GM19351 (cell line): ENCODE results near the gene GALNT17.

Experiments used
- ATAC-seq: cut with Tn5 transposase; IDR thresholded peaks from one replicate; pipeline ENCODE4 v1.9.1; 2021; ENCODE audit warnings: mild to moderate bottlenecking, moderate library complexity; ENCODE audit not compliant: unreplicated experiment

Gene GALNT17

DNA sequence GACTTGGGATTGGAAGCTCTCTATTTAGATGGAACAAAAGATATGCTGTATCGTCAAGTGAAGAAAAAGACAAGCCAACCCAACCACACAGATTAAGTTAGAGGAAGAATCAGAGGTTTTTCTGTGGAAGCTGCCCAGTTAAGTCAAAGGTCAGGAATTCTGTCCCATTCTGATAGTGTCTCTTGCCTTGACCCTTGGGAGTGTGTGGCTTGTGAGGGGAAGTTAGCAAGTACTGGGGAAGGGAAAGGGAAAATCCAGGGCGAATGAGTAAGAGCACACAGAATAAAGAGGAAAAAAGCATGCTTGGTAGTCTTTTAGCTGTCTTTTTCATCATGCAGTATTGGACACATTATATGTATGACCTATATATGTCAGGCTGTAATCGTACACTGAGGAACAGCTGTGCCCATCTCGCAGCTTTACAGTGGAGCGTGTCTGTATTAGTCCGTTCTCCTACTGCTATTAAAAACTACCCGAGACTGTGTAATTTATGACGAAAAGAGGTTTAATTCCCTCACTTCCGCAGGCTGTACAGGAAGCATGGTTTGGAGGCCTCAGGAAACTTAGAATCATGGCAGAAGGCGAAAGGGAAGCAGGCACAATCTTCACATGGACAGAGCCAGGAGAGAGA, 197.2 kb downstream of the GALNT17 start:
- ATAC-seq: no peak

DNA sequence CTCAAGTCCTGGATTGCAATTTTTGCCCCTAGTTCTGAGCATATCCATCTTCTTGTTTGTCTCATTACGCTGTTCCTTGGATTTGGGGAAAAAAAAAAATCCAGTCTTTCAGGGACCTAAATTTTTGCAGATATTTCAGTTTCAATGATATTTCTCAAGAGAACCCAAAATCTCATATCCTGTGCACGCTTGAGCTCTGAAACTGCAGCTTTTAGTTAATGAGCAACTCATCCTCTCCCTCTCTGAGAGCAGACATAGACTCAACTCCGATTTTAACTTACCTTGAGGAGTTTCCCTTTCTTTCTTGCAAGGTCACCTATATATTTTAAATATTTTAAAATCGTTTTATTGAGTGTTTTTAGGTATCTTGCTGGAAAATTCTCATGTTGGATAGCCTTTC, 200.3 kb downstream of the GALNT17 start:
- ATAC-seq: no peak

DNA sequence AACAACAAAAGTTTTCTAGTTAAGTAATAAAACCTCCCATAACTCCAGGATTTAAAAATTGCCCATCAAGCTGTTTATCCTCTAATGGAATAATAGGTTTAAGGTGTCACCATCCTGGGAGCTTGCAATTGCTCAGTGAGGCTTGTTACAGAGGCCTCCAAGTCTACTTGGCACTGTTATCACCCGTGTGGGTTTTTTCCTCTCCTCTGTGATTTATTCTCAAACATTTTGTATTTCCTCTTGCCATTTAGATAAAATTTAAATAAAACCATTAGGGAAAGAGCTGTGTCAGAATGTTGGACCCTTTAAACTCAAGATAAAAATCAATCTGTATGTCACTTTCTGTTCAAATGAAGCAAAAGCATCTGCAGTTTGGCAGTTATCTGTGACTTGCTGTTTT, 202.6 kb downstream of the GALNT17 start:
- ATAC-seq: no peak

DNA sequence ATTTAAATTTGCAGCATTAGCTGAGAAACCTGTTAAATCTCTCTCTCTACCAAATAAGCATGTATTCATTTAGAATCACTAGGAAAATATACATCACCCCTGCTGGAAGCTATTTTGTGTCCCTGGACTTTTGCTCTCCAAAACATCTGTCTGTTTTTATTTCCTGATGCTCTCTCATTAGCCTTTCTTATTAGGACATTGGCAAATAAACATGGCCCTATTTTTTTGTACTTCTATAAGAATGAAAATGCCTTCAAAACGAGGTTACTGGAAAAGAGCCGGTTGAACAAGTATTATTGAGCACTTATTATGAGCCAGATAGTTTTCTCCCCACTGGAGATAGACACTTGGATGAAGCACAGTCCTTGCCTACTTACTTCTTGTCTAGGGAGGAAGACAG, 206.9 kb downstream of the GALNT17 start:
- ATAC-seq: no peak

DNA sequence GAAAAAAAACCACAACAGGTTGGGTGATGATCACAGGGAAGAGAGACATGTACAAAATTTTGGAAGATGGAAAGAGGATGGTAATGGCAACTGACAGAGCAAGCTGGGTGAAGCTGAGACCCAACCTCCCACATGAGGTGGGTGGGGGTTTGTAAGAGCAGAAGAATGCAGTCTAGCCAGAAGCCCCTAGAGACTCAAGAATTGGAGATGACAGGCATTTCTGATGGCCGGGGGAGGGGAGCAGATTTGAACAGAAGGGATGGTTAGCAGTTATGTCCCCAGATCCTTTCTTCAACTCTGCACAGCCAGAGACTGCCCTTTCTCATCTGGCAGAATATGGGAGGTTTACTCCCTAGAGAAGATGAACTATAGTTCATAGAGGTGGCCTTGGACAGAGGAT, 208.0 kb downstream of the GALNT17 start:
- no peak for ATAC-seq

DNA sequence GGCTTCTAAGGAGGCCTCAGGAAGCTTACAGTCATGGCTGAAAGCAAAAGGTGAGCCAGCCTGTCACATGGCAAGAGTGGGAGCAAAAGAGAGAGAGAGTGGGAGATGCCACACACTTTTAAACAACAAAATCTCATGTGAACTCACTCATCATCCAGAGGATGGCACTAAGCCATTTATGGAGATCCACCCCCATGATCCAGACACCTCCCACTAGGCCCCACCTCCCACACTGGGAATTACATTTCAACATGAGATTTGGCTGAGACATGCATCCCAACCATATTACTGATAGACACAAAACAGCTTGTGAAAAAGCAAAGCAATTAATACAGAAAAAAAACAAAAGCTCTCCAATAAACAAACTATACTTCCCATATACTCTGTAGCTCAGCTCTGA, 210.3 kb downstream of the GALNT17 start:
- ATAC-seq: no peak

DNA sequence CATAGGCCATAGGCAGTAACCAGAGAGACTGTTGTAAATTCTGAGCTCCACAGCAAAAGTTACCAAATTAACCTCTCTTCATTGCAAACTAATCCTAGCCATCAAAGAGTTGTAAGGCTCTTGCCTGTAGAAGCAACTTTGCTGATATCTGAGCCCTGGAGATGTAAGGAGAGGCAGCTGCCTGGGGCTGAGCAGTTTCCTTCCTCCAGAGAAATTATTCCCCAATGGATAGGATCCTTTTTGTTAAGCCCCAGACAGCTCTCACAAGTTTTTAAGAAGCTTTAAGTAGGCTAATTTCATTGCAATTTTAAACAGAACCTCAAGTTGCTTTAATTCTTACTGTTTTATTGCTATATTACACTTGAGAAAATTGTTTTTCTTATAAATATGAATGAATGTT, 211.1 kb downstream of the GALNT17 start:
- ATAC-seq: no peak

DNA sequence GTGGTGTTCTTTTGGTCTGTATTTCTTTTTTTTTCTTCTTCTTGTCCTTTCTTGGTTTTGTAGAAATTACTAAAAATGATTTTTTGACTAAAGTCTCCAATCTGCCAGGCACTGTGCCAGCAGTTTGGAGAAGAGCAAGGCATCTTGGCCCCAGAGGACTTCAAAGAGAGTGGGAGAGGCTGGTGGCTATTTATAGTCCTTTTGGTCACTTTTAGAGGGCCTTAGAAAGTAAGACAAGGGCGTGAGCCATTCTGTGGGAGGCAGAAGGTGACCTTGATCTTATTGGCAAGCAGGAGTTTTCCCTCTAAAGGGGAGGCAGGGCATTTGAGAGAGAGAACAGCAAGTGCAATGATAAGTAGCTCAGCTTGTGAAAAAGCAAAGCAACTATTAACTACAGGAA, 211.9 kb downstream of the GALNT17 start:
- ATAC-seq: no peak

DNA sequence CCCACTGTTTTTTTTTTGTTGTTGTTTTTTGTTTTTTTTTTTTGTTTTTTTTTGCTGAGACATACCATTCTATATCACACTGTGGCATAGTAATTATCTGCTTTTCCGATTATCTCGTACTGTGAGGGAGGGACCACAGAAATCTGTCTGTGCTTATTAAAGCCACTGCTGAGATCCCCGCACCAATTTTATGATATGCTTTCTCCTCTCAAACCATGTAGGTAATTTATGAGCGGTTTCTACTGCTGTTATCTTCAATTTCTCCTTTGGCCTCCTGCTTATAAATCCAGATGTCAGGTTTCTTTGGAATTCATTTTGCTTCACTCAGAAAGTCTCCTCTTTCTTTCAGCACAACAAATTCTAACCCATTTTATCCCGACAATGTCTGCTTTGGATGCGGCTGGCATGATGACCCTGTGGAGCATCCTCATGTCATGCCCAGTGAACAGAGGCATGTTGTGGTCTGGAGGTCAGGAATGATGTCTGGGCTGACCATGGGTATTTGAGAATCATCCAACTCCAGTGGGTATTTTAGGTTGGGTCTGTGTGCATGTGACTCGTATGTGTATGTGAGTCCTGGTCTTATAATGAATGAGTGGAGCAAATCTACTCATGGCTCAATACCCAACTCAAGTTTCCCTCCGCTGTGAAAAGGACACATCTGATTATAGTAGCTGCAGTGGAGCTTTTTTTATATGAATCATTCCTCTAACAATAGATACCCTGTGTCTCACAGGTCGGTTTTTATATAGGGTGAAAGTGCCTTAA, 213.4 kb downstream of the GALNT17 start:
- ATAC-seq: no peak

DNA sequence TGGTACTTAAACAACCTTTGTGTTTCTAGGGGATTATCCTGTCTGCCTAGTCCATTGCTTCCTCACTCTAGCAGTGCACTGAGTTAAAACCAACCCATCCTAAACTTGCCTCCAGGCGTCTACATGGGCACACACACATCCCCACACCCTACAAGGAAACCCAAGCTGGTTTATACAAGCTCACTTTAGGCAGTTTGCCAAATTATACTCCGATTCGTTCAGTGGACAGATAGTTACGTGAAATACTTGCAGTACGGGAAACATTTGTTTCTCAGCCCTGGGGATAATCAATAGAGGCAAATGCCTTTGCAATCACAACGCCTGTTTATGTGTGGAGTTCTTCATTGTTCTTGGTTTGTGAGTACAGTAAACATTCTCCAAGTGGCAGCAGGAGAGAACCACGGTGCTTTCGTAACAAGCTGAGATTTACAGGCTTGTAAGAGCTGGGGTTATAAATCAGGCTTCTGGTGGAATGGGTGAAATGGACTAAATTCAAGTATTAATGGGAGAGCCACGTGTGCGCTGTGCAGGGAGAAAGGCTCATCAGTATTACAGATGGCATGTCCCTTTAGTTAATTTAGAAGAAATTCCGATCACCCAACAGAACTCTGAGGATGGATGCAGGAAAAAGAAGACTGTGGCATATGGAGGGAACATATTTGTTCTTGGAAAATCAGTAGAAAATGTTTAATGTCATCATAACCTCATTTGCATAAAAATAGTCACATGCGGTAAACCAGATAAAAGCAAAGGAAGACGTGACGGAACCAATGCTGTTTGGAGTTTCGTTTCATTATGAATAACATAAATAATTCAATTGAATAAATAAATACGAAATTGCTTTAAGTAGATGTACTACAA, 217.1 kb downstream of the GALNT17 start:
- ATAC-seq: no peak

DNA sequence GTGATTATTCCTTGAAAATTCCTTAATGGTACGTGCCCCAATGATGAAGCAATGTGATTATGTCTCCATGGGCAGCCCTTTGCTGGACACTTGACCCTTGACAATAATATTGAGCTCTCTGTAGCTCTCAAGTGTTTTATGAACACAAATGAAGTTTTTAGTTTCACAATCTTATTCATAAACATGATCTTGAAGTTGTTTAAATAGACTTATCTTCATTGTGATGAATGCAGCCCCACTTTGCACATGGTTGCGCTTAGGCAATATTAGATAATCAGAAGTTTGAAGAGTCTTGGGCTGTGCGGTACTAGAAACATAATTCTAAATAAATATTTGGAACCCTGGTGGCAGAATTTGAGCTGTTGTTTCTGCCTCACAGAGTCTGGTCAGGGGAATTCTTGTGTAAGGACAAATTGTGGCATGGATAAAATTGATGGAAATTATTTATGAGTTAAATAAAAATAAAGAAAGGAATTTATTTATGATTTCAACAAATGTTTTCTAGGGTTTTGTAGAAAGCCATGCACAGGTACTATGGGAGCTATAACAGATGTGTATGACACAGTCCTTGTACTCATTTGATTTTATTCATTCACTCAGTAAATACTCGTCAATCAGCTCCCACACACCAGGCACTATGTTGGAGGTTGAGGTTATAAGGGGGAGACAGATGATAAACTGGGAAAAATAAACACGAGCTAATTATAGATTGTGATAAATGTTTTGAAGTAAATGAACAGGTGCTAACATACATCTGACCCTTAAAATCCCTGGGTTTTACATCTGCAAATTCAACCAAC, 217.9 kb downstream of the GALNT17 start:
- no peak for ATAC-seq

DNA sequence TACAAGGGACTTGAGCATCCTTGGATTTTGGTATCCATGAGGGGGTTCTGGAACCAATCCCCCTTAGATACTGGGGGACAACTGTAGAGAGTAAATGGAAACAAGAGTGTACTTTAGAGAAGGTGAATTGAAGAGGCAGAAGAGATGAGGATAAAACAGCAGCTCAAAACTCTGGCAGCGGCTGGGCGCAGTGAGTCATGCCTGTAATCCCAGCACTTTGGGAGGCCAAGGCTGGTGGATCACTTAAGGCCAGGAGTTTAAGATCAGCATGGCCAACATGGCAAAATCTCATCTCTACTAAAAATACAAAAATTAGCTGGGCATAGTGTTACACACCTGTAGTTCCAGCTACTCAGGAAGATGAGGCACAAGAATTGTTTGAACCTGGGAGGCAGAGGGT, 218.7 kb downstream of the GALNT17 start:
- no peak for ATAC-seq

DNA sequence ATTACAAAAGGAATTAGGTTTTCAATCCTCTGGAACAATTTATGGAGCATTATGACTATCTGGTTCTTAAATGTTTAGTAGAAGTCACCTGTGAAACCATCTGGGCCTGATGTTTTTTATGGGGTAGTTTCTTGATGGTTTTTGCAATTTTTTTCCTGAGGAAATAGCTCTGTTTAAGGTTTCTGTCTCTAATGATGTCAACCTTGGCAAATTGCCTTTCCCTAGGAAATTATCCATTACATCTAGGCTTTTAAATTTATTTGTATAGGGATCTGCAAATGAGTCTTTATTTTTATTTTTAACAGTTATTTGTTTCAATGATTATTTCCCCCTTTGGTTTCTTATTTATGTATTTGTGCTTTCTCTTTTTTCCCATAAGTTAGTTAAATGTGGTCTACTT, 222.8 kb downstream of the GALNT17 start:
- no peak for ATAC-seq

DNA sequence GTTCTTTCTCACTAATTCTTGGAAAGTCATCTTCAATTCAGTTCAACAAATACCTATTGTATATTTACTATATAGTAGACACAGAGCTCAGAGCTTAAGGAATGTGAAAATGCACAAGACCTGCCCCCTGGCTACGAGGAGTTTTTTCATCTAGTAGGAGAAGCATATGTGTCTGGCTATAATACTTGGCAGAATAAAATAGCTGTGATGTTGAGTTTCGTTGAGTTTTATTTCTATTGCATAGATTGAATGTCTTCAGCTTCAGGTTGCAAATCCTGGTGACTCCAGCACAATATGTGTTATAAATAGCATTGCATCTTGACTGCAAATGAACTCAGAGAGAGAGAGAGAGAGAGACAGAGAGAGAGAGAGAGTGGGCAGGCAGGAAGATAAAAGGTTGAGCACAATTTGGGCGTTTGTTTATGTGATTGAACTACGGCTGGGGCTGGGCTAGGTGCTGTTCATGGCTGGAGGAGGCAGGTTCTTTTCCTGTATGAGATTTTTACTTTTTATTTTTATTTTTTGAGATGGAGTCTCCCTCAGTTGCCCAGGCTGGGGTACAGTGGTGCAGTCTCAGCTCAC, 229.6 kb downstream of the GALNT17 start:
- no peak for ATAC-seq

DNA sequence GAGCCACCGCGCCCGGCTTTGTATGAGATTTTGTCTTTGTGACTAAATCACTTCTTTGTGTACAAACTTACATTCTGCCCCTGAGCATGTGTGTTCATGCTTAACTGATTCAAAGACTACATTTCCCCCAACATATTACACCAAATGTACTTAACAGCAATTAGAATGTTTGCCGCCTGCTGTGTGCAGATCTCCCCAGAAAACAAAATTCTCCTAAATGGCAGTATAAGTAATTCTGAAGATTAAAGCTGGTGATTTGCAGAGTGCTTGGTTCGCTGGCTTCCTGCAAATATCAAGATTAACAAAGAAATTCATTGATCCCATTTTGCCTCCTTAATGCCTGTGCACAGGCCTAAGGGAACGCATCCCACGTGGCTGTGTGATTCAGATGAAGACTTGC, 230.3 kb downstream of the GALNT17 start:
- no peak for ATAC-seq

DNA sequence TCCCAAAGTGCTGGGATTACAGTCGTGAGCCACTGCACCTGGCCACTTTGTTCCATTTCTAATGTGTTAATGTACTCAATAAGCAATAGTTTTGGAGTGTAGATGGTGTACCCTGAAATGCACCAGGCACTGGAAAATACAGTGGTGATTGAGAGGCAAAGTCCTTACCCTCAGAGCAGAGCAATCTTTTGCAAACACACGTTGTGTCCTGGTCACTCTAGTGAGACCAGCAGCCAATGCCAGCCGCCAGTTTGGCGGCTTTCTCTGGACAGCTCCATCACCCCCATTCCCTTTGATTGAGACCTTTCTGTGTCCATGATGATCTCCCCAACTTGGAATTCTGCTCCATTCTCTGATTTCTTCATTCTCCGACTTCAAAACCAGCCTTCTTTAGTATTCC, 231.3 kb downstream of the GALNT17 start:
- no peak for ATAC-seq

DNA sequence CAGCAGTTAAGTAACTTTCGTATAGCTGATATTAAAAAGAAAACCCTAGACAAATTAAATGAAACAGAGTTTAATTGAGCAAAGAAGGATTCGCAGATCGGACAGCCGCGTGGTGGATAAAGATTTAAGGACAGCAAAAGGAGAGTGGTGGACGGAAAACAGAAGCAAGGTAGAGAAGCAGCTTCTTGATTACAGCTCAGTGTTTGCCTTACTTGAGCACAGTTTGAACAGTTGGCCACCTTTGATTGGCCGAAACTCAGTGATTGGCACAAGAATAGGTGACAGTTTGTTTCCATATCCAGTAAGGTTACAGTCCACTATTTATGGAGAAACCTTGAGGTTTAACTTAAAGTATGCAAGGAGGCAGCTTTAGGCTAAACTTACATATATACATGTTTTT, 231.7 kb downstream of the GALNT17 start:
- no peak for ATAC-seq

DNA sequence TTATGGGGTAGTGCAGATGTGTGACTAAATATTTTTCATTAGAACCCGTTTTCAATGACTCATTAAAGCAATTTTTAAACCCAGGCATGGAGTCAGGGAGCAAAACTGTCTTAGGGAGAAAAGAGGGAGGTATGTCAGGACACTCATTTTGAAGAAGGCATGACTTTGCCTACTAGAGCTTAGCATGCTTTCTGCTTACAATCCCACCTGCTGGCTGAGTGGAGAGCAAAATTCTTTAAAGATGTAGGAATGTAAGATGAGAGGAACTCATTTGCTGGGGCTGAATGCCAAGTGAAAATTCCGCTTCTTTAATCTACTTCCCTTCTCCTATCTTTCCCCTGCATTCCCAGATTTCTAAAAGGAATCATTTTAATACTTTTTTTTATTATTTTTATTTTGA, 232.6 kb downstream of the GALNT17 start:
- ATAC-seq: no peak

DNA sequence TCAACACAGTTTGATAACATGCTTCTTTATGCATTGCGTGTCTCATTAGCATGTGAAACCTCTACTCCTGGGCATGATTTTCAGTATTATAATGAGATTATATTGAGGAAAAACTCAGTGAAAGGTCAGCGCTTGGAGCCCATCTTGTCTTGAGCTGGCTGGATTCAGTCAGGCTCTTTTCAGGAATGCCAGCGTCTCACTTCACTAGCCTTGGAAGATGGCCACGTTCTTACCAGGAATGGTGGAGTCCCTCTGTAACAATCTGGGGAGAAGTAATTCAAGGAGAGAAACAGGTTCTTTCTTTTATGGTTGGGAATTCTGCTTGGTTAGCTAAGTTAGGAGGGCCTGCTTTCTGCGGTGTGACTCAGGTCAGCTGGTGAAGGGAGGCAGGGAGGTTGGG, 241.0 kb downstream of the GALNT17 start:
- no peak for ATAC-seq

DNA sequence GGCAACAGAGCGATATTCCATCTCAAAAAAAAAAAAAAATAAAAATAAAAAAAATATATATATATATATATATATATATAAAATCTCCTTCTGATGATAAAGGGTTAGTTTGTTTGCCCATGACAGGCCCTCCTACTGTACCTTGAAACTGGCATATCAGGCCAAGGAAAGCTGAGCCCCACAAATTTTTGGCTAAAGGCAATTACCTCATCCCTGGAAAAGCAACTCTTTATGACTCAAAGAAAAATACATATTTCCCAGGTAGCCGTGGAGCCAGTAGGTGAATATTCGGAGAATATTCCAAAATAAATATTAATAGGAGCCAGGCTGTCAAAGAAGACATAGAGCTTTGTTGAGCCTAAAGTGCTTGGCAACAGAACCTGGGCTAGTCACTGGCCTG, 245.1 kb downstream of the GALNT17 start:
- no peak for ATAC-seq

DNA sequence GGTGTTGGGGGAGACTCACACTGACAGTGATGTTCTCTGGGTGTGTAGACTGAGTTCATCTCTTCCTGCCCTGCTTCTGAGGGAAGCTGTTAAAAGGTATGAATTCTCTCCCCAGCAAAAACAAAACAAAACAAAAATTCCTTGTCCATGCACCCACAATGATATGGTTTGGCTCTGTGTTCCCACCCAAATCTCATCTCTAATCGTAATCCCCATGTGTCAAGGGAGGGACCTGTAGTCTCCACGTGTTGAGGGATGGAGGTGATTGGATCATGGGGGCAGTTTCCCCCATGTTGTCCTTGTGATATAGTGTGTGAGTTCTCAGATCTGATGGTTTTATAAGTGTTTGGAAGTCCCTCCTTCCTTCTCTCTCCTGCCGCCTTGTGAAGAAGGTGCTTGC, 245.5 kb downstream of the GALNT17 start:
- ATAC-seq: no peak
